ENCODE measurements around the gene KIRREL3.

KIRREL3 gene

DNA sequence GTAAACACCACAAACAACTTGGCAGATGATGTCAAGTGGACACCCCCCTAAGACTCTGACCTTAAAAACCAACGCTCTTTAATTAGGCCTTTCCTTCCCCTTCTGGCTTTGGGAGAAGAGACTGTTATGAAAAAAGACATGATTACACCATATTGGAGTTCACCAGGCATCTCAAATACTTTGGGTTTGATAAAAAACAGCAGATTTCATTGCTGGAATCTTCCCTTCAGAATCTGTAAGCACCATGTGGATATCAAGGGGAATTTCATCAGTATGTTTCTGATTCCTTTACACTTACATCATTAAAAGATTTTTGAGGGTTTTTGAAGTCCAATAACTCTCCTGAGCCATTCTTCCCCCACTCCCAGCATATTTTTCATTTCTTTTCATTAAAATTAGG lies 85.6 kb downstream of the KIRREL3 start:
- no peak for DNase-seq (ENCODE audit: low spot score)

DNA sequence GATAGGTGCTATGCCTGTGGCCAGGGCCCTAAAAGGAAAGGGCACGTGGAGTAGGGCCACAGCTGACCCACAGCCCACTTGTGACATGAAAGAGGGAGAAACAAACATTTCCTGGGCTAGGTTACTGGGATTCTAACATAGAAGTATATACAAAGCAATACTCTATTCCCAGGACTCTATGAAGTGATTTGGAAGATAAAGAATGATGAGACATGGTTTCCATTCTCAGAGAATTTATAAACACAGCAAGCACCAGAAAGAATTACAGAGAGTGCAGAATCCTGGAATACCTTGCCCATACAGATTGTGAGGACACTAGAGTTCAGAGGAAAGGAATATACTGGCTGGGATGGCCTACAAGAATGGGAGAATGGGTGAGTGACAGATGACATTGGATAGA lies 86.4 kb downstream of the KIRREL3 start:
- no peak for DNase-seq (ENCODE audit: low spot score)

GRCh38 chr11:126904520-126904919 lies 96.0 kb downstream of the KIRREL3 start:
- DNase-seq (ENCODE audit: low spot score): no peak

- no peak for DNase-seq (ENCODE audit: low spot score)
These were observed 98.8 kb downstream of the KIRREL3 start for GRCh38 chr11:126901783-126902182.

- peak; percentile 73 for DNase-seq (ENCODE audit: low spot score)
These were observed 100.4 kb downstream of the KIRREL3 start for GRCh38 chr11:126899961-126900748.

GRCh38 chr11:126898802-126899201 lies 101.8 kb downstream of the KIRREL3 start:
- DNase-seq (ENCODE audit: low spot score): no peak

DNA sequence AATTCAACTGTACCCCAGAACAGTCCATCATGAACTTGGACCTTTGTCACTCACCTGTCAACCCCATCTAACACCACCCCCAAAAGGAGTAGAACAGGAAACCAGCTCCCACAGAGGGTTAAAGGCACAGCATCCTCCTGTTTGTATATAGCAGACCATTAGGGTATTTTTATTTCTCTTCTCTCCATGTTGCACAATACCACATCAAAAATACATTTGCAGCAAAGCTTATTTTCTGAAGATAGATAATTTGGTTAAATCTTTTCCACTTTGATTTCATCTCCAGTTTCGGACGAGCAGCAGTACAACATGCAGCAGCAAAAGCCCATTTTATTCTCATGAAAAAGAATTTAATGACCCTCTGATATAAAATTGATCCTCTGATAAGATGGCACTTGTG lies 103.1 kb downstream of the KIRREL3 start:
- DNase-seq (ENCODE audit: low spot score): no peak

DNA sequence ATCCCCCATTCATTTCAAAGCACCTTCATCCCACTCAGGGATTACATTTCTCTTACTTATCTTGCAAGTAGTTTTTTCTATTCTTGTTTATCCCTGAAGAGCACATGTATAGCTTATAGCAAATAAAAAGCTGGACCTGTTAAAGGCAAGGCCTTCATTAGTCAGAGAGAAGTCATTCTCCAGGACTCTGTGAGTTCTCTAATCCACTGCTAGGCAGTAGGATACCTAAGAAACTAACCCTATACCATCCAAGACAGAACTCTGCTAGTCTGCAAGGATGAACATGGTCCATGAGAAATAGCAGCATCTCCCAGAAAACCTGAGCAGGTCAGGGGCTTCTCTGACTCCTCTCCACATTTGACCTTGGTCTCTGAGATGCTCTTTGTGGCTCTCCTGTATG lies 104.5 kb downstream of the KIRREL3 start:
- no peak for DNase-seq (ENCODE audit: low spot score)

DNA sequence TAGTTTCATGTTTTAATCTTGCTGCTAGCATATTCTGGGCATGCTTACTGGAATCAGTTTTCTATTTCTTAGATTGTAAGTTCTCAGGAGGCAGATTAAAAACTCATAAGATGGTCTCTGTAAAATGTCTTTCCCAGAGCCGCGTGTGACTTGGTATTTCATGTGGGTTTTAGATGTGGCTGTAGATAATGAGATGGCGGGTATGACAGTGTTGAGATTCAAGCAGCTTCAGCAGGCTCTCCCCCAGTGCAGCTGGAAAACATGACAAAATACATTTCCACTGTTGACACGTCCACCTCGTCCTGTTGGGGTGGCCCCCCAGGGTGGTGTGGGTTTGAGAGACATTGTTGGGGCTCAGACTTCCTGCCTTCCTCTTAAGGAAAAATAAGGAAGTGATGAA lies 106.8 kb downstream of the KIRREL3 start:
- DNase-seq (ENCODE audit: low spot score): no peak

- no peak for DNase-seq (ENCODE audit: low spot score)
These were observed 107.8 kb downstream of the KIRREL3 start for GRCh38 chr11:126892756-126893155.

GRCh38 chr11:126891556-126892217 lies 108.9 kb downstream of the KIRREL3 start:
- DNase-seq (ENCODE audit: low spot score): no peak

- DNase-seq (ENCODE audit: low spot score): no peak
These were observed 110.0 kb downstream of the KIRREL3 start for GRCh38 chr11:126890561-126890960.

DNA sequence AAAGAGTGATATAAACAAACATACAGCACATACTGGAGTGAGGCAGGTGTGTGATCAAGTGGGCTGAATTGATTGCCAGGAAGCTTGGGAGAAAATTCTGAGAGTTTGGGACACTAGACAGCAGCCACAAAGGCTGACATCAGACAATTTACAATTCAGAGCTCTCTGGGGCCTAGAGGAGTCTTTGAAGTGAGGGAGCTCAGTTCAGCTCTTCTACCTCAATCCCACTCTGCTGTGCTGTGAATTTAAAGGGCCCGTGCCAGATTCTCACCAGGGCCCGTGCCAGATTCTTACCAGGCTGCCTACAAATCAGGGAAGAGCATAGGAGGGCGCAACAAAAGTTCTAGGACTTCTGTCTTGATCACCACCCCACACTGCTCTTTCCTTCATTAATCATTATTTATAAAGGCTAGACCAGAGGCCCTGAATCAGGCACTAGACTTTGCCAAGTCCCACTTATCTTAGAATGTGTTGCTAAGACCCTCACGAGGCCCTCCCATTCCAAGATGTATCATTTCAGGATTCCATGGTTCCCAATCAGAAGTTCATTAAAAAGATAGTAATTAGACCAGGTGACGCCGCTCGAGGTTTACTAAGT lies 112.4 kb downstream of the KIRREL3 start:
- DNase-seq (ENCODE audit: low spot score): no peak

DNA sequence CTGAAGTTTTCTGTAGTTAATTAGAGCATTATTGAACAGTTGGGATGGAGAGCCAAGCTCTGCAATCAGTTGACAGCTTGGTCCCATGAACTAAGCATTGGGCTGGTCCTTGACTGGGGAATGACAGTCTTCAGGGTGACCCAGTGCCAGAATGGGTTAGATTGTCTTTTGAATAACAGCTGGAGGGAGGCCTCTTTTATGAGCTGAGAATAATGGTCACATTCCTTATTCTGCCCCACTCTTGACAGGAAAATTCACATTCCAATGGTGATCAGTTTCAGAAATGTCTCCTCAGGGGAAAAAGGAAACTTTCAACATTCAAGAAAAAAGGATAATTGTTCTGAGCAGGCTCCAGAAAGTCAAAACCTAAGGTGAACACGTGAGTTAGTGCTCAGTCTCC lies 113.9 kb downstream of the KIRREL3 start:
- no peak for DNase-seq (ENCODE audit: low spot score)

DNA sequence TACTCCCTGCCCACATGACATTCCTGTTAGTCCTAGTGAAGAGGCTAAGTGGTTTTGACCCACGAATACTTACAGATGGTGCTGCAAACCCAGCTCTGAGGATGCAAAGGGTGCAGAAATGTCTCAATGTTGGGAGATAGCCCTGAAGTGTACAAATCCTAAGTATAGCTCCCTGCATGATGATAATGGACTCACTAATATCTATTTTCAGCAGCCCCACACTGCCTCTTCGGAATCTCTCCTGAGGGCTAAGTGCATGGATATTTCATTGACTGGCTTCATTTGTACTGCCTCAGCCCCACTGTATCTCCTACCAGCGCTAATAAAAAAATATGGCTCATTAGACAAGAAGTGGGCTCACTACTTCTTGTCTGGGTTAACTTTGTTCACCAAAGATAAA lies 114.5 kb downstream of the KIRREL3 start:
- DNase-seq (ENCODE audit: low spot score): no peak

- DNase-seq (ENCODE audit: low spot score): no peak
These were observed 116.0 kb downstream of the KIRREL3 start for GRCh38 chr11:126884594-126884993.

DNA sequence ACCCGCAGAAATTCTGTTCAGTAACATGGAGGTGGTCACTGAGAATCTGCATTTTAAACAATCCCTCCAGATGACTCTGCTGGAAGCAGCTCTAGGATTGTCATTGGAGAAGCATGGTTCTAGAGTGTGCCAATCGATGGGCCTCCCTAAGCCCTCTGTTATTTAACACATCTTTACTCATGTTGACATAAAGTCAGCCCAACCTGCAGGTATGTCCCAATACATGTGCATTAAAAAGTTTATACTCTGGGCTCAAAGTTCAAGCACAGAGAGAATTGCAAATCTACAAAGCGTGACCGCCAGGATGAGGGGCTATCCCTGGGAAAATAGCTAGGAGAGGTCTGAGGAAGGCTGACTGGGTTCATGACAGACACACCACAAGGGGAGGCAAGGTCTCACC lies 116.4 kb downstream of the KIRREL3 start:
- DNase-seq (ENCODE audit: low spot score): no peak

DNA sequence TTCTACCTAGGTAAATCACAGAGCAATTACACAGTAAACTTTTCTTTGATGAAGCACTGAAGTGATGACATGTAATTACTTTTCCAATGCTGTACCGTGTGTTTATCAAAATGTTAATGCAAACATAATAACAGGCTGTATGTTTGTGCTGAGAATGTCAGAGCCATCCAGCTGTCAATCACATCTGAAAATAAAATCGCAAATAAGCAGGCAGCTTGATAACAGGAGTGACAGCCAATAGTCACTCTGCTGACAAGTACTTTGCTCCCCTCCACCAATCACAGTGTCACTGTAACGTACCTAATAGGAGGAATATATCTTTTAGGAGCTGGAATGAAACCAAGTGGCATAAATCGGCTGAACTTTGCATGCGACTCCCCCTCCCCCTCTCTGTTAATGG lies 119.7 kb downstream of the KIRREL3 start:
- DNase-seq (ENCODE audit: low spot score): no peak

DNA sequence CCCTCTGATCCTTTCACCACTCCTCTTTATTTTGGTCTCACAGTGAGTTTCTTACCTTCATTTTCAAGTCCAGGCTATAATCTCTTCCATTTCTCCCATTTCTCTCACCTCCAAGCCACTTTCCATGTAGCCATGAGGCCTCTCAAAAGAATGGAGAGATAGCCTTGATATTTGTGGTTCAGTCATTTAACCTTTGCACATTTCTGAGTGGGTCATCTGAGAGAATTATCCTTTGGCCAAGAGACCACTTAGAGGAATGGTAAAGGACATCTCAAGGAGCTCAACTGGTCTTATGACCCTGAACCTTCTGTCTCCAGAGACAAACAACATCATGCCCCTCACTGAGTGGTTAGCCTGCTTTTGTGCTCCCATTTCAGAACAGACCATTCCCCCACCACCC lies 121.1 kb downstream of the KIRREL3 start:
- no peak for DNase-seq (ENCODE audit: low spot score)

GRCh38 chr11:126878913-126879482 lies 121.6 kb downstream of the KIRREL3 start:
- DNase-seq (ENCODE audit: low spot score): no peak

- DNase-seq (ENCODE audit: low spot score): no peak
These were observed 125.7 kb downstream of the KIRREL3 start for GRCh38 chr11:126874831-126875230.

DNA sequence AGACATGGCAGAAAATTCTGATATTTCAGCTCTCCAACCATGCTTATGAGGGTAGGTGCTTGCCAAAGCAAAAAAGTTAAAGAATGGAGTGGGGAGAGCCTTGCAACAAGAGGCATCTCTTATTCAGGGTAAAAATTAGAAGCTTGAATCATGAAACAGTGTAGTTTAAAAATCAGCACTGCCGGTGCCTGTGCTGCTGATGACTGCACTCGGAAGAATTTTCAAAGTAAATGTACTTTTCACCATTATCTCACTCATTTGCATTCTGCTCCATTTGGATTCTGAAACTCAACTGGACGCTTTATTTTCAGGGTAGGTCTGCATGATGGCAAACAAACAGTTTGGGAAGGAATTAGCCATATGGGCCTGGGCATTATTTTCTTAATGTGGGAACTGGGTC lies 126.3 kb downstream of the KIRREL3 start:
- DNase-seq (ENCODE audit: low spot score): no peak

DNA sequence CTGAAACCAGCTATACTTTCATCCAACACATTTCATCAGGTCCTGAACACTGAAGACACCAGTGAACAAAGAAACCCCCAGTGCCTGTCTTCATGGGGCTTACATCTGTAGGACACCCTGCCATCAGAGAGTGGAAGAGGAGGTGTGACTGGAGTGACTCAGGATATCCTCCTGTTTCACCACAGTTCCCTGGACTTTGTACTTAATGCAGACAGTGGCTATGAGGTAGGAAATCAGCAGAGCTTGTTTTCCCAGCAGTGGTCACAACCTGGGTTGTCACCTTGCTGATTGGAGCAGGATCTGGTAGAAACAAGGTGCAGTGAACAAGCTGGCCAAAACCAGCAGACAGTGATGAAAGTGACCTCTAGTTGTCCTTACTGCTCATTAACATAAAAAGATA lies 128.8 kb downstream of the KIRREL3 start:
- DNase-seq (ENCODE audit: low spot score): no peak
